Measurements from ENCODE around the gene BPIFB4.

BPIFB4 gene

GRCh38 chr20:33125983-33126382, 46.5 kb downstream of the BPIFB4 start:
- no peaks in the 10 kb centered on the region for H3K4me1 ChIP-seq (ENCODE audit: control insufficient read depth in 1 of 2, insufficient read depth in 2 of 2, low read length in 2 of 2)
- H3K27ac ChIP-seq (ENCODE audit: low read length), result no peak overlapping the region
- no peaks in the 10 kb centered on the region for H3K36me3 ChIP-seq (ENCODE audit: control insufficient read depth in 1 of 2, insufficient read depth in 2 of 2, low read length in 2 of 2)
- no peaks in the 10 kb centered on the region for H3K9me3 ChIP-seq (ENCODE audit: control insufficient read depth in 1 of 2, low read length in 2 of 2)
- H3K4me3 ChIP-seq (ENCODE audit: low read depth in 1 of 2, low read length in 2 of 2), result no peak overlapping the region
- no peaks in the 10 kb centered on the region for H3K27me3 ChIP-seq (ENCODE audit: low read depth, low read length)

- no peaks in the 10 kb centered on the region for H3K4me1 ChIP-seq (ENCODE audit: control insufficient read depth in 1 of 2, insufficient read depth in 2 of 2, low read length in 2 of 2)
- H3K36me3 ChIP-seq (ENCODE audit: control insufficient read depth in 1 of 2, insufficient read depth in 2 of 2, low read length in 2 of 2), result no peaks in the 10 kb centered on the region
- no peaks in the 10 kb centered on the region for H3K27me3 ChIP-seq (ENCODE audit: low read depth, low read length)
- H3K27ac ChIP-seq (ENCODE audit: low read length), result no peak overlapping the region
- H3K4me3 ChIP-seq (ENCODE audit: low read depth in 1 of 2, low read length in 2 of 2), result no peak overlapping the region
- no peaks in the 10 kb centered on the region for H3K9me3 ChIP-seq (ENCODE audit: control insufficient read depth in 1 of 2, low read length in 2 of 2)
These were observed 48.1 kb downstream of the BPIFB4 start for GRCh38 chr20:33127422-33128097.

- H3K36me3 ChIP-seq (ENCODE audit: control insufficient read depth in 1 of 2, insufficient read depth in 2 of 2, low read length in 2 of 2), result no peaks in the 10 kb centered on the region
- no peak overlapping the region for H3K4me3 ChIP-seq (ENCODE audit: low read depth in 1 of 2, low read length in 2 of 2)
- H3K27ac ChIP-seq (ENCODE audit: low read length), result no peak overlapping the region
These were observed 51.2 kb downstream of the BPIFB4 start for GRCh38 chr20:33130568-33131061.

DNA sequence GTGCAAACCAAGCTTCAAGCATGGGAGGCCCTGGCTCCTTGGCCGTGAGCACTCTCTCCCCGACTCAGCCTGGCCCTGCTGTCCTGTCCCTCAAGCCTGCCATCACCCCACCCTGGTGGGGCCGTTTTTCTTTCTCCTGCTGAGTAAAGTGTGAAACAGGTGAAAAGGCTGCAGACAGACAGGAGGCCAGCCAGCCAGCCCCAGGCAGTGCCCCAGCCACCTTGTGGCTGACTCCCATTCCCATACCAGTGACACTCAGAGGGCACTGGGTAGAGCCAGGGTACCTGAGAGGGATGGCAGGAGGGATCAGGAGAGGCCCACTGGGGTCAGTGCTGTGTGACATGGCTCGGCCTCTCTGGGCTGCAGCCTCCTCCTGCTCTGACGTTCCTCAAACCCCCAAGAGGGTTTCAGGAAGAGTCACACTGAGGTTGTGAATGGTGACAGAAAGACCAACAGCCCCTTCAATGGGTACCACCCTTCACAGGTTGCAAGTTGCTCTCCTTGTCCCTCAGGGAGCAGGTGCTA, 52.6 kb downstream of the BPIFB4 start:
- H3K4me3 ChIP-seq (ENCODE audit: low read depth in 1 of 2, low read length in 2 of 2), result no peak overlapping the region
- H3K36me3 ChIP-seq (ENCODE audit: control insufficient read depth in 1 of 2, insufficient read depth in 2 of 2, low read length in 2 of 2), result no peaks in the 10 kb centered on the region
- H3K9me3 ChIP-seq (ENCODE audit: control insufficient read depth in 1 of 2, low read length in 2 of 2), result no peaks in the 10 kb centered on the region
- H3K27ac ChIP-seq (ENCODE audit: low read length), result no peak overlapping the region
- no peaks in the 10 kb centered on the region for H3K27me3 ChIP-seq (ENCODE audit: low read depth, low read length)
- H3K4me1 ChIP-seq (ENCODE audit: control insufficient read depth in 1 of 2, insufficient read depth in 2 of 2, low read length in 2 of 2), result no peaks in the 10 kb centered on the region

More at GRCh38 chr20:33130568-33131061, 51.2 kb downstream of the BPIFB4 start:
- Histone ChIP-seq H3K9me3 (ENCODE audit: control insufficient read depth in 1 of 2, low read length in 2 of 2) (no peaks in the 10 kb centered on the region), H3K27me3 (ENCODE audit: low read depth, low read length) (no peaks in the 10 kb centered on the region), H3K4me1 (ENCODE audit: control insufficient read depth in 1 of 2, insufficient read depth in 2 of 2, low read length in 2 of 2) (no peaks in the 10 kb centered on the region)

GRCh38 chr20:33132513-33133372, 53.3 kb downstream of the BPIFB4 start:
- H3K27ac ChIP-seq (ENCODE audit: low read length), result no peak overlapping the region
- H3K4me3 ChIP-seq (ENCODE audit: low read depth in 1 of 2, low read length in 2 of 2), result no peak overlapping the region
- H3K36me3 ChIP-seq (ENCODE audit: control insufficient read depth in 1 of 2, insufficient read depth in 2 of 2, low read length in 2 of 2), result no peaks in the 10 kb centered on the region
- H3K27me3 ChIP-seq (ENCODE audit: low read depth, low read length), result no peaks in the 10 kb centered on the region
- H3K9me3 ChIP-seq (ENCODE audit: control insufficient read depth in 1 of 2, low read length in 2 of 2), result no peaks in the 10 kb centered on the region
- H3K4me1 ChIP-seq (ENCODE audit: control insufficient read depth in 1 of 2, insufficient read depth in 2 of 2, low read length in 2 of 2), result no peaks in the 10 kb centered on the region

DNA sequence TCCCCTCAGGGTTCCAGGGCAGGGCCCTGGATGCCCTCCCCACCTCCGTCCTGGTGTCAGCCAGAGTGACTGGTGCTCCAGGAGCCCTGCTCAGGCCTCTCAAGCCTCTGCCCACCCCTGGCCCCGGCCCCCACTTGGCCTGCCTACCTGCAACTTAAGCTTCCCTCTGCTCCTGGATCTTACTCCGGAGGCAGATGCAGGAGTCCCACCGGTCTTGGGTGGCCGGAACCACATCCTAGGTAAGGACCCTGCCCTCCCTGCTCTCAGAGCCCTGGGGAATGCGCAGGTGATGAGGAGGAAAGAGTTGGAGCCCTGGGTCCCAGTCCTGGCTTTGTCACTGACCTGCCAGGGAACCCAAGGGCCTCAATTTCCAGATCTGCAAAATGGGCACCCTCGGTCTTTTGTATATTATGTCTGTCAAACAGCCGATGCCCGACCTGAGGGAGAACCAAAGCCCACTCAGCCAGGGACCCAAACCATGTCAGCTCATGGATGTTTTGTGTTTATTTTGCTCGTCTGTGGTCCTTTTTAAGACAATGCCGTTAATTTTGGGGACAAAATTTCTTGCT, 54.0 kb downstream of the BPIFB4 start:
- H3K36me3 ChIP-seq (ENCODE audit: control insufficient read depth in 1 of 2, insufficient read depth in 2 of 2, low read length in 2 of 2), result no peaks in the 10 kb centered on the region
- no peaks in the 10 kb centered on the region for H3K4me1 ChIP-seq (ENCODE audit: control insufficient read depth in 1 of 2, insufficient read depth in 2 of 2, low read length in 2 of 2)
- H3K9me3 ChIP-seq (ENCODE audit: control insufficient read depth in 1 of 2, low read length in 2 of 2), result no peaks in the 10 kb centered on the region
- H3K27me3 ChIP-seq (ENCODE audit: low read depth, low read length), result no peaks in the 10 kb centered on the region
- H3K27ac ChIP-seq (ENCODE audit: low read length), result no peak overlapping the region
- no peak overlapping the region for H3K4me3 ChIP-seq (ENCODE audit: low read depth in 1 of 2, low read length in 2 of 2)

DNA sequence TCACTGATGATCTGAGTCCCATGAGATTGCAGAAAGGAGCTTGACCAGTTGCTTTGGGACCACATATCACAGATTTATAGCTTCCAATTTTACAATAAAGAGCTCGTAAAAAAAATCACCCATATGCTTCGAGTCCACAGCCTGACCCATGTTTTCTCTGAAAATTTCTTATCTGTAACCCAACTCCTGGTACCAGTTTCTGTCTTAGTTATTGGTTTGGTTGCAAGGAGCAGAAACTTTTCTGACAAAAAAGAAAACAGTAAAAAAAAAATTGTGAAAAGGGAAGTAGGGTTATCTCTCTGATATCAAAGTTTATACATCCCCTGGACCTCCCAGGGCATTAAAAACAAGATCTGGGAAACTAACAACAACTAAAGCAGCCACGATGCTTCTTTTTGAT, 57.8 kb downstream of the BPIFB4 start:
- Histone ChIP-seq H3K4me3 (ENCODE audit: low read depth in 1 of 2, low read length in 2 of 2) (no peak overlapping the region), H3K4me1 (ENCODE audit: control insufficient read depth in 1 of 2, insufficient read depth in 2 of 2, low read length in 2 of 2) (no peaks in the 10 kb centered on the region), H3K36me3 (ENCODE audit: control insufficient read depth in 1 of 2, insufficient read depth in 2 of 2, low read length in 2 of 2) (no peaks in the 10 kb centered on the region), H3K27ac (ENCODE audit: low read length) (no peak overlapping the region), H3K27me3 (ENCODE audit: low read depth, low read length) (no peaks in the 10 kb centered on the region), H3K9me3 (ENCODE audit: control insufficient read depth in 1 of 2, low read length in 2 of 2) (no peaks in the 10 kb centered on the region)

DNA sequence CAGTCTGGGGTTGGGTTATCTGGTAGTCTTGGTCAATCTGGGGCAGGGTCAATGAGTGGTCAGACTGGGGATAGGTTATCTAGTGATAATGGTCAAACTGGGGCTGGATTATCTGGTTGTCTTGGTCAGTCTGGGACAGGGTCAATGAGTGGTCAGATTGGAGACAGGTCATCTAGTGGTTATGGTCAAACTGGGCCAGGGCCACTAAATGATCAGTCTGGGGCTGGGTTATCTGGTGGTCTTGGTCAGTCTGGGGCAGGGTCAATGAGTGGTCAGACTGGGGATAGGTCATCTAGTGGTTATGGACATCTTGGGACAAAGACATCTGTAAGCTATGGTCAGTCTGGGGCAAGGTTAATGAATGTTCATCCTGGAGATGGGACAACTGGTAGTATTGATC, 60.0 kb downstream of the BPIFB4 start:
- Histone ChIP-seq H3K27me3 (ENCODE audit: low read depth, low read length) (no peaks in the 10 kb centered on the region), H3K4me3 (ENCODE audit: low read depth in 1 of 2, low read length in 2 of 2) (no peak overlapping the region)

GRCh38 chr20:33145521-33145920, 66.1 kb downstream of the BPIFB4 start:
- no peak overlapping the region for H3K27ac ChIP-seq (ENCODE audit: low read length)
- no peaks in the 10 kb centered on the region for H3K36me3 ChIP-seq (ENCODE audit: control insufficient read depth in 1 of 2, insufficient read depth in 2 of 2, low read length in 2 of 2)
- H3K4me1 ChIP-seq (ENCODE audit: control insufficient read depth in 1 of 2, insufficient read depth in 2 of 2, low read length in 2 of 2), result no peaks in the 10 kb centered on the region
- no peaks in the 10 kb centered on the region for H3K27me3 ChIP-seq (ENCODE audit: low read depth, low read length)
- no peak overlapping the region for H3K4me3 ChIP-seq (ENCODE audit: low read depth in 1 of 2, low read length in 2 of 2)
- H3K9me3 ChIP-seq (ENCODE audit: control insufficient read depth in 1 of 2, low read length in 2 of 2), result no peaks in the 10 kb centered on the region

More for the DNA sequence above, 60.0 kb downstream of the BPIFB4 start:
- no peaks in the 10 kb centered on the region for H3K36me3 ChIP-seq (ENCODE audit: control insufficient read depth in 1 of 2, insufficient read depth in 2 of 2, low read length in 2 of 2)
- no peak overlapping the region for H3K27ac ChIP-seq (ENCODE audit: low read length)
- H3K9me3 ChIP-seq (ENCODE audit: control insufficient read depth in 1 of 2, low read length in 2 of 2), result no peaks in the 10 kb centered on the region
- H3K4me1 ChIP-seq (ENCODE audit: control insufficient read depth in 1 of 2, insufficient read depth in 2 of 2, low read length in 2 of 2), result no peaks in the 10 kb centered on the region

DNA sequence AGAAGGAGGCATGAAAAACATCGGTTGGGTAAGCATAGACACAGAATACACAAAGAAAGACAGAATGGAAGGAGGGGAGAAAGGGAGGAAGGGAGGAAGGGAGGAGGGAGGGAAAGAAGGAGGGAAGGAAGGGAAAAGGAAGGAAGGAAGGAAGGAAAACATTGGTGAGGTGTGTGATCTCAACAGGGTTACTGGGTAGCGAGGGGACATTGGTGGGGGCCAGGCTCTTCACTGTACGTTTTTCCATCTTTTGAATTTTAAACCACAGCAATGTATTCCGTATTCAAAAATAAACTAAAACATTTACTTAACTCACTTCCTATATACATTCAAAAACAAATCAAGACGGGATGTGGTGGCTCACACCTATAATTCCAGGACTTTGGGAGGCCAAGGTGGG, 67.9 kb downstream of the BPIFB4 start:
- Histone ChIP-seq H3K36me3 (ENCODE audit: control insufficient read depth in 1 of 2, insufficient read depth in 2 of 2, low read length in 2 of 2) (no peaks in the 10 kb centered on the region), H3K9me3 (ENCODE audit: control insufficient read depth in 1 of 2, low read length in 2 of 2) (no peaks in the 10 kb centered on the region), H3K27me3 (ENCODE audit: low read depth, low read length) (no peaks in the 10 kb centered on the region), H3K4me1 (ENCODE audit: control insufficient read depth in 1 of 2, insufficient read depth in 2 of 2, low read length in 2 of 2) (no peaks in the 10 kb centered on the region), H3K27ac (ENCODE audit: low read length) (no peak overlapping the region), H3K4me3 (ENCODE audit: low read depth in 1 of 2, low read length in 2 of 2) (no peak overlapping the region)

- Histone ChIP-seq H3K4me3 (ENCODE audit: low read depth in 1 of 2, low read length in 2 of 2) (no peak overlapping the region), H3K27me3 (ENCODE audit: low read depth, low read length) (no peaks in the 10 kb centered on the region), H3K9me3 (ENCODE audit: control insufficient read depth in 1 of 2, low read length in 2 of 2) (no peaks in the 10 kb centered on the region), H3K36me3 (ENCODE audit: control insufficient read depth in 1 of 2, insufficient read depth in 2 of 2, low read length in 2 of 2) (no peaks in the 10 kb centered on the region), H3K4me1 (ENCODE audit: control insufficient read depth in 1 of 2, insufficient read depth in 2 of 2, low read length in 2 of 2) (no peaks in the 10 kb centered on the region), H3K27ac (ENCODE audit: low read length) (no peak overlapping the region)
These were observed 68.6 kb downstream of the BPIFB4 start for GRCh38 chr20:33148040-33148439.
